Ectodermal cell (in vitro differentiated cells): ENCODE measurements around the gene BSPRY.
"Not testable (repeated sequence)": the region's sequence is repeated elsewhere in the genome, so short reads cannot be mapped to it uniquely, and the experiment has no call there.

ENCODE experiments used
- H3K27ac ChIP-seq: 2 replicates; pipeline ENCODE4 v1.7.0; 2013; ENCODE audit warnings: mild to moderate bottlenecking, low read depth, low read length; ENCODE audit not compliant: insufficient read depth, poor library complexity, severe bottlenecking
- H3K27me3 ChIP-seq: 2 replicates; pipeline ENCODE4 v1.7.0; 2013; ENCODE audit warnings: mild to moderate bottlenecking, low read length; ENCODE audit not compliant: insufficient read depth, control insufficient read depth, poor library complexity, severe bottlenecking
- H3K36me3 ChIP-seq: one replicate; pipeline ENCODE4 v1.7.0; 2013; ENCODE audit warnings: low read length; ENCODE audit not compliant: control insufficient read depth, insufficient read depth
- H3K4me1 ChIP-seq: one replicate; pipeline ENCODE4 v1.7.0; 2013; ENCODE audit warnings: low read length; ENCODE audit not compliant: control insufficient read depth, insufficient read depth
- H3K4me3 ChIP-seq: 2 replicates; pipeline ENCODE4 v1.7.0; 2013; ENCODE audit warnings: low read depth, low read length, control low read depth; ENCODE audit not compliant: insufficient read depth
- H3K9me3 ChIP-seq: 2 replicates; pipeline ENCODE4 v1.7.0; 2013; ENCODE audit warnings: mild to moderate bottlenecking, low read length, moderate library complexity; ENCODE audit not compliant: control insufficient read depth
- WGBS, 2 experiments: methylation state at CpG; one replicate each; pipeline ENCODE4 v1.1.7; 2013; ENCODE audit warnings: missing lambda C conversion rate in 2 of 2; 5-methylcytosine and 5-hydroxymethylcytosine counted together

BSPRY gene

GRCh38 chr9:113352411-113352810 lies 3.1 kb downstream of the BSPRY start:
- no peak overlapping the region for H3K4me3 ChIP-seq
- H3K27ac ChIP-seq: no peak overlapping the region
- 89 to 100% methylated on average over 1 of the region's 1 CpG for WGBS, 2 experiments
- no peaks in the 10 kb centered on the region for H3K36me3 ChIP-seq
- no peaks in the 10 kb centered on the region for H3K9me3 ChIP-seq
- H3K4me1 ChIP-seq: no peaks in the 10 kb centered on the region
- H3K27me3 ChIP-seq: peaks cover 59% of the 10 kb centered on the region

- Histone ChIP-seq H3K36me3 (no peaks in the 10 kb centered on the region), H3K9me3 (no peaks in the 10 kb centered on the region), H3K27me3 (peaks cover 32% of the 10 kb centered on the region), H3K27ac (no peak overlapping the region), H3K4me3 (no peak overlapping the region), H3K4me1 (no peaks in the 10 kb centered on the region)
- 83 to 86% methylated on average over 4 of the region's 4 CpGs for WGBS, 2 experiments
These were observed 5.8 kb downstream of the BSPRY start for GRCh38 chr9:113355040-113355596.

GRCh38 chr9:113356686-113357292 lies 7.4 kb downstream of the BSPRY start:
- no peak overlapping the region for H3K4me3 ChIP-seq
- 78 to 83% methylated on average over 7 of the region's 7 CpGs for WGBS, 2 experiments
- H3K27me3 ChIP-seq: peaks cover 16% of the 10 kb centered on the region
- no peaks in the 10 kb centered on the region for H3K4me1 ChIP-seq
- no peaks in the 10 kb centered on the region for H3K9me3 ChIP-seq
- no peak overlapping the region for H3K27ac ChIP-seq
- no peaks in the 10 kb centered on the region for H3K36me3 ChIP-seq

GRCh38 chr9:113359385-113359784 lies 10.0 kb downstream of the BSPRY start:
- Histone ChIP-seq H3K4me3 (no peak overlapping the region), H3K27ac (no peak overlapping the region), H3K27me3 (no peaks in the 10 kb centered on the region), H3K9me3 (no peaks in the 10 kb centered on the region), H3K36me3 (no peaks in the 10 kb centered on the region), H3K4me1 (no peaks in the 10 kb centered on the region)
- 97% methylated on average over 1 of the region's 1 CpG for WGBS, 2 experiments

GRCh38 chr9:113360242-113360842 lies 11.0 kb downstream of the BSPRY start:
- Histone ChIP-seq H3K4me3 (no peak overlapping the region), H3K36me3 (no peaks in the 10 kb centered on the region), H3K27me3 (no peaks in the 10 kb centered on the region), H3K4me1 (no peaks in the 10 kb centered on the region), H3K9me3 (no peaks in the 10 kb centered on the region), H3K27ac (no peak overlapping the region)
- WGBS, 2 experiments: 86 to 87% methylated on average over 15 of the region's 15 CpGs

GRCh38 chr9:113361304-113362018 lies 12.1 kb downstream of the BSPRY start:
- Histone ChIP-seq H3K9me3 (no peaks in the 10 kb centered on the region), H3K4me1 (no peaks in the 10 kb centered on the region), H3K27ac (no peak overlapping the region), H3K27me3 (no peaks in the 10 kb centered on the region), H3K4me3 (no peak overlapping the region), H3K36me3 (no peaks in the 10 kb centered on the region)
- 88 to 92% methylated on average over 5 to 6 of the region's 7 CpGs for WGBS, 2 experiments

GRCh38 chr9:113363336-113363735 lies 14.0 kb downstream of the BSPRY start:
- H3K9me3 ChIP-seq: no peaks in the 10 kb centered on the region
- H3K4me1 ChIP-seq: no peaks in the 10 kb centered on the region
- no peak overlapping the region for H3K27ac ChIP-seq
- no peaks in the 10 kb centered on the region for H3K27me3 ChIP-seq
- 94 to 98% methylated on average over 3 of the region's 3 CpGs for WGBS, 2 experiments
- H3K36me3 ChIP-seq: no peaks in the 10 kb centered on the region
- H3K4me3 ChIP-seq: no peak overlapping the region

GRCh38 chr9:113364951-113365350 lies 15.6 kb downstream of the BSPRY start:
- H3K4me1 ChIP-seq: no peaks in the 10 kb centered on the region
- no peaks in the 10 kb centered on the region for H3K9me3 ChIP-seq
- H3K27ac ChIP-seq: no peak overlapping the region
- H3K36me3 ChIP-seq: no peaks in the 10 kb centered on the region
- WGBS, 2 experiments: 63 to 100% methylated on average over 1 of the region's 1 CpG
- H3K27me3 ChIP-seq: no peaks in the 10 kb centered on the region
- H3K4me3 ChIP-seq: no peak overlapping the region

GRCh38 chr9:113365652-113366051 lies 16.3 kb downstream of the BSPRY start:
- not testable (repeated sequence) for H3K4me1 ChIP-seq, H3K9me3 ChIP-seq, H3K4me3 ChIP-seq, H3K36me3 ChIP-seq, H3K27me3 ChIP-seq, H3K27ac ChIP-seq
- 92 to 96% methylated on average over 3 of the region's 3 CpGs for whole genome bisulfite sequencing, 2 experiments

GRCh38 chr9:113368348-113368981 lies 19.1 kb downstream of the BSPRY start:
- WGBS, 2 experiments: 89 to 90% methylated on average over 5 of the region's 5 CpGs
- Histone ChIP-seq H3K27me3 (no peaks in the 10 kb centered on the region), H3K27ac (no peak overlapping the region)

More at GRCh38 chr9:113368348-113368981, 19.1 kb downstream of the BSPRY start:
- H3K4me1 ChIP-seq: no peaks in the 10 kb centered on the region
- H3K9me3 ChIP-seq: no peaks in the 10 kb centered on the region
- no peaks in the 10 kb centered on the region for H3K36me3 ChIP-seq
- no peak overlapping the region for H3K4me3 ChIP-seq
